Stimulated activated naive B cell treated with anti-CD40 and anti-IgM and Interleukin-4, amounts not matched to agents 10 μg/mL and 1 μg/mL and 100 μg/mL, for 72 hours (primary cell): ENCODE measurements around the gene SNRNP70.
A peak's percentile ranks its signal among the peaks of the same experiment; 100 is the strongest.
"Not testable (repeated sequence)": the region's sequence is repeated elsewhere in the genome, so short reads cannot be mapped to it uniquely, and the experiment has no call there.

Source experiments
- ATAC-seq, 2 donors: fragments of 150-1000 bp; cut with Tn5 transposase; replicated peaks; 2 replicates each; pipeline ENCODE4 v1.10.0; 2021; ENCODE audit warnings: moderate library complexity in 1 of 2
- DNase-seq: peaks from one replicate; pipeline ENCODE4 v3.0.0; 2021
- H3K27ac Mint-ChIP-seq: one replicate; pipeline ENCODE4 v1.8.0; 2022; ENCODE audit warnings: mild to moderate bottlenecking, mixed read lengths
- H3K27me3 Mint-ChIP-seq, 2 donors: one replicate each; pipeline ENCODE4 v1.8.0; 2022; ENCODE audit warnings: mixed read lengths in 2 of 2
- H3K36me3 Mint-ChIP-seq, 2 donors: one replicate each; pipeline ENCODE4 v1.8.0; 2022; ENCODE audit warnings: mixed read lengths in 2 of 2, mild to moderate bottlenecking in 1 of 2
- H3K4me1 Mint-ChIP-seq, 2 donors: one replicate each; pipeline ENCODE4 v1.8.0; 2022; ENCODE audit warnings: mixed read lengths in 2 of 2, mild to moderate bottlenecking in 1 of 2
- H3K4me3 Mint-ChIP-seq, 2 donors: one replicate each; pipeline ENCODE4 v1.8.0; 2022; ENCODE audit warnings: mild to moderate bottlenecking in 2 of 2, mixed read lengths in 2 of 2, moderate library complexity in 1 of 2
- H3K9me3 Mint-ChIP-seq, 2 donors: one replicate each; pipeline ENCODE4 v1.8.0; 2022; ENCODE audit warnings: mixed read lengths in 2 of 2, mild to moderate bottlenecking in 1 of 2

The SNRNP70 gene

DNA sequence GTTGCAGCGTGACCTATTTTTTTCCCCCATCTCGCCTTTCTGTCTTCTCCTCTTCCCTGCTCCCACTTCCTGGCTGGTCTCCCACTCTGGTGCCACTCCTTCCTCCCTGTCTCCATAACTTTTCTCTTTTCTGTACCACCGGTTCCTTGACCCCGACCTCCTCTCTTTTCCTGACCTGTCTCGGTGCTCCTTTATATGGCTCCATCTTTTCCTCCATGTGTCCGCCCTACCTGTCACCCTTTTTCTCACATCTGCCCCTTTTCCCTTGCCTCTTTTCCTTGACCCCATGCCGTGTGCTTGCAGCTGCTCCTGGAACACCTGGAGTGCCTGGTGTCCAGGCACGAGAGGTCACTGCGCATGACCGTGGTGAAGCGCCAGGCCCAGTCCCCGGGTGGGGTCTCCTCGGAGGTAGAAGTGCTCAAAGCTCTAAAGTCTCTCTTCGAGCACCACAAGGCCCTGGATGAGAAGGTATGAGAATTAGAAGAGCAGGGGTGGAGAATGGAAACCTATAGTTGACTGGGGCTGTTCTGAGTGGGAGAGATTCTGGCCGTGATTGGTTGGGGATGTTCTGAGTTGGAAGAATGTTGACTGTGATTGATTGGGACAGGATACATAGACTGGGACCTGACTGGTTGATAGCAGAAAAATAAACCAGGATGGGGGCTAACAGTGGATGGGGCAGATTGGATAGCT is 43.4 kb downstream of the SNRNP70 start:
- peaks cover 9 to 22% of the 10 kb centered on the region in 2 donors for H3K36me3 Mint-ChIP-seq
- DNase-seq: no peak
- H3K4me3 Mint-ChIP-seq: peak overlapping the region; percentile 93 to 95
- no peak overlapping the region for H3K27ac Mint-ChIP-seq
- H3K9me3 Mint-ChIP-seq: peaks cover 5 to 6% of the 10 kb centered on the region in 2 donors
- peaks cover 22 to 27% of the 10 kb centered on the region in 2 donors for H3K4me1 Mint-ChIP-seq
- H3K27me3 Mint-ChIP-seq: peaks cover 12 to 17% of the 10 kb centered on the region in 2 donors
- no peak for ATAC-seq

DNA sequence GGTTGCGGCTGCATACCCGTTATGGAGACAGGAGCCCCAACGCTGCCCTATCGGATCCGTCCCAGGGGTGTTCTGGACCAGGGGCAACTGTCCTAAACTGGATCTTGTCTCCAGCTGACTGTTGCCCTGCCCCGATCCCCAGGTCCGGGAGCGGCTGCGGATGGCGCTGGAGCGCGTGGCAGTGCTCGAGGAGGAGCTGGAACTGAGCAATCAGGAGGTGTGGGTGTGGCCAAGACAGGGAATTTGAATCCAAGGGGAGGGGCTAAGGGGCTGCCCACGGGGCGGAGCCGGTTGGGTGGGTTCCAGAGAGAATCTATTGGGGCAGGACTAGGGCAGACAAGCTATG is 44.0 kb downstream of the SNRNP70 start:
- Mint-ChIP-seq H3K27ac (peak overlapping the region; percentile 54), H3K4me3 (peak overlapping the region in 1 of 2 donors; percentile 95), H3K9me3 (peaks cover 6 to 7% of the 10 kb centered on the region in 2 donors), H3K36me3 (peaks cover 11 to 25% of the 10 kb centered on the region in 2 donors), H3K27me3 (peaks cover 17 to 21% of the 10 kb centered on the region in 2 donors), H3K4me1 (peaks cover 23 to 33% of the 10 kb centered on the region in 2 donors)
- no peak for DNase-seq
- ATAC-seq: no peak

DNA sequence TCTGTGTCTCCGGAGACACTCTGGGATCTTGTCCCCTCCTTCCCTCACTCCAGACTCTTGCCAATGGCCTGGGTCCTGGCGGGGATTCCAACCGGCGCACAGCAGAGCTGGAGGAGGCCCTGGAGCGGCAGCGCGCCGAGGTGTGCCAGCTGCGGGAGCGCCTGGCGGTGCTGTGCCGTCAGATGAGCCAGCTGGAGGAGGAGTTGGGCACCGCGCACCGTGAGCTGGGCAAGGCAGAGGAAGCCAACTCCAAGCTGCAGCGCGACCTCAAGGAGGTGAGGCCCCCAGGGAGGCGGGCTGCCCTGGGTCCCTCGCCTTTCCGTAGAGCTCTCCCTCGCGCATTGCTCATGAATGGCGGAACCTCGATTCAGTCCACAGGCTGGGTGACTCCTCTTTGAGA is 45.1 kb downstream of the SNRNP70 start:
- peaks cover 14 to 33% of the 10 kb centered on the region in 2 donors for H3K36me3 Mint-ChIP-seq
- H3K4me1 Mint-ChIP-seq: peaks cover 26 to 41% of the 10 kb centered on the region in 2 donors
- H3K27me3 Mint-ChIP-seq: peaks cover 28 to 29% of the 10 kb centered on the region in 2 donors
- no peak overlapping the region for H3K4me3 Mint-ChIP-seq
- no peak for DNase-seq
- H3K9me3 Mint-ChIP-seq: peaks cover 6 to 7% of the 10 kb centered on the region in 2 donors
- no peak overlapping the region for H3K27ac Mint-ChIP-seq
- ATAC-seq: no peak

DNA sequence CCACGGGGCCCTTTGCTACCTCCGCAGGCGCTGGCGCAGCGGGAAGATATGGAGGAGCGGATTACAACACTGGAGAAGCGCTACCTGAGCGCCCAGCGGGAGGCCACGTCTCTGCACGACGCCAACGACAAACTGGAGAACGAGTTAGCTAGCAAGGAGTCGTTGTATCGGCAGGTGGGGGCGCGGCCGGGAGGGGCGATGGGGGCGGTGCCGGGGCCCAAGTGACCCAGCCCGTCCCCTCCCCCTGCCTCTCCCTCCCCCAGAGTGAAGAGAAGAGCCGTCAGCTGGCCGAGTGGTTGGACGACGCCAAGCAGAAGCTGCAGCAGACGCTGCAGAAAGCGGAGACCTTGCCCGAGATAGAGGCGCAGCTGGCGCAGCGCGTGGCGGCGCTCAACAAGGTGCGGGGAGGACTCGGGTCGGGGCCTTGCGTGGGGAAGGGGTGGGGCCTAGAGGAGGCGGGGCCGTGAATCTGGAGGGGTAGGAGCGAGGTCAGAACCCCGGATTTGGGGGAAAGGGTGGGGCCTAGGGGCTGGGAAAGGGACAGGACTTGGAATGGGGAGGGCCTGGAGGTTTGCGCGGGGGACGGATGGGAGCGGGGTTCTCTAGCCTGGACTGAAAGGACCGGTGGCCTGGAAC is 47.8 kb downstream of the SNRNP70 start:
- Mint-ChIP-seq H3K27me3 (peaks cover 49 to 54% of the 10 kb centered on the region in 2 donors), H3K27ac (no peak overlapping the region), H3K4me1 (peaks cover 27 to 34% of the 10 kb centered on the region in 2 donors), H3K4me3 (peak overlapping the region; percentile 79 to 80), H3K9me3 (peaks cover 6 to 7% of the 10 kb centered on the region in 2 donors), H3K36me3 (peaks cover 26 to 48% of the 10 kb centered on the region in 2 donors)
- ATAC-seq (peak; percentile 30 to 36), DNase-seq (no peak)

DNA sequence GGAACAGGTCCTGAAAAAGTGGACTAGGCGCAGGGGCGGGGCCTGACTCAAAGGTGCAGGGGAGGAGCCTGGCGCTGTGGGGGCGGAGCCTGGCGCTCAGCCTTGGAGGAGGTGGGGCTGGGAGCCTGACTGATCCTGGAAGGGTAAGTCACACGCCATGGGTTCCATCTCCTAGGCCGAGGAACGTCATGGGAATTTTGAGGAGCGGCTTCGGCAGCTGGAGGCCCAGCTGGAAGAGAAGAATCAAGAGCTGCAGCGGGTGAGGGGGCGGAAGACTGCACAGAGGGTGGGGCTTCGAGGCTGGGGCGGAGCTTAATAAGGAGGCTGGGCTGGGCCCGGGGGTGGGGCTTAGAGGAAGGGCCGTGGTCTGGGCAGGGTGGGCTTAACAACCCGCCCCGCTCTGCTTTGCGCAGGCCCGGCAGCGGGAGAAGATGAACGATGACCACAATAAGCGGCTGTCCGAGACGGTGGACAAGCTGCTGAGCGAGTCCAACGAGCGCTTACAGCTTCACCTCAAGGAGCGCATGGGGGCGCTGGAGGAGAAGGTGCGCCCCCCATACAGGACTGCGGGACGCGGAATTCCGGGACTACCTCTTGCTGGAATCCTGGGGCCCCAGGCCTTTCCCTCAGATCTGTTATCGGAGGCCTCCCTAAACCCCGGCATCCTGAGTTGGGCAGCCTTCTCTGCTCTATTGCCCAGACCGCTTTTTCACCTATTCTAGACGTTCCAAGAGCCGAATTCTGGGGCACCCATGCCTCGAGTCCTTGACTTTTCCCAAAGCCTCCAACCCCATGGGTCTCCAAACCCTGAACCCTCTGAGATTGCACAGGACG is 48.6 kb downstream of the SNRNP70 start:
- H3K36me3 Mint-ChIP-seq: peaks cover 26 to 45% of the 10 kb centered on the region in 2 donors
- H3K4me3 Mint-ChIP-seq: peak overlapping the region; percentile 79 to 80
- DNase-seq (no peak), ATAC-seq (peak; percentile 68 to 71)
- peaks cover 3% of the 10 kb centered on the region in 2 donors for H3K9me3 Mint-ChIP-seq
- H3K27me3 Mint-ChIP-seq: peaks cover 47 to 59% of the 10 kb centered on the region in 2 donors
- no peak overlapping the region for H3K27ac Mint-ChIP-seq
- H3K4me1 Mint-ChIP-seq: peaks cover 21 to 27% of the 10 kb centered on the region in 2 donors

DNA sequence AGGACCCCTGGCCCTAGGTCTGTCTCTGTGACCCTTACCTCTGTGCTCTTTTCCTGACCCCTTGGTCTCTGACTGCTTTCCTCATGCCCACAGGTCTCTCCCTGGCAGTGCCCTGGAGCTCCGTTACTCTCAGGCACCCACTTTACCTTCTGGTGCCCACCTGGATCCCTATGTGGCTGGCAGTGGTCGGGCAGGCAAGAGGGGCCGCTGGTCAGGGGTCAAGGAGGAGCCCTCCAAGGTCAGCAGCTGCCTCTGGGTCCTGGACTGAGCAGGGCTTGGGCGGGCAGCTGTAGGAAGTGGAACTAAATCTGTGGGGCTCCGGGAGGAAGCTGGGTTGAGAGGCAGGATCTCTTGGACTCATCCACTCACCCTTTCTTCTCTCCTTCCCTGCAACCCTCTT is 50.4 kb downstream of the SNRNP70 start:
- peaks cover 38 to 59% of the 10 kb centered on the region in 2 donors for H3K27me3 Mint-ChIP-seq
- H3K36me3 Mint-ChIP-seq: peaks cover 23 to 36% of the 10 kb centered on the region in 2 donors
- DNase-seq: no peak
- no peak for ATAC-seq
- no peak overlapping the region for H3K4me3 Mint-ChIP-seq
- H3K9me3 Mint-ChIP-seq: peaks cover 0 to 3% of the 10 kb centered on the region in 2 donors
- no peak overlapping the region for H3K27ac Mint-ChIP-seq
- peaks cover 17 to 25% of the 10 kb centered on the region in 2 donors for H3K4me1 Mint-ChIP-seq

DNA sequence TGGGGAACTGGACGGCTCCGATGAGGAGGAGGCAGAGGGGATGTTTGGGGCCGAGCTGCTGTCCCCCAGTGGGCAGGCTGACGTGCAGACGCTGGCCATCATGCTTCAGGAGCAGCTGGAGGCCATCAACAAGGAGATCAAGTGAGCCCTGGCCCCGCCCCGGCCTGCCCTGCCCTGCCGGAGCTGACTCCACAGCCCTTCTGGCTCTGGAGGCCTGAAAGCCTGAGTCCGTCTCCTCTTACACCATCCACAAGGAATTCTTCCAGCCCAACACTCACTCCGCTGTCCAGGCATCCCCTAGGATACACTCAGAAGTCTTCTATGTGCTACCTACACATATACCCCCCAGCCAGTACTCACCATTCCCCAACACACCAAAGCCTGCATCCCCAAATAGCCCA is 51.5 kb downstream of the SNRNP70 start:
- peaks cover 0 to 3% of the 10 kb centered on the region in 2 donors for H3K9me3 Mint-ChIP-seq
- no peak overlapping the region for H3K4me3 Mint-ChIP-seq
- DNase-seq (no peak), ATAC-seq (no peak)
- H3K27ac Mint-ChIP-seq: no peak overlapping the region
- peaks cover 17 to 25% of the 10 kb centered on the region in 2 donors for H3K4me1 Mint-ChIP-seq
- H3K27me3 Mint-ChIP-seq: peaks cover 43 to 65% of the 10 kb centered on the region in 2 donors
- peaks cover 23 to 36% of the 10 kb centered on the region in 2 donors for H3K36me3 Mint-ChIP-seq

DNA sequence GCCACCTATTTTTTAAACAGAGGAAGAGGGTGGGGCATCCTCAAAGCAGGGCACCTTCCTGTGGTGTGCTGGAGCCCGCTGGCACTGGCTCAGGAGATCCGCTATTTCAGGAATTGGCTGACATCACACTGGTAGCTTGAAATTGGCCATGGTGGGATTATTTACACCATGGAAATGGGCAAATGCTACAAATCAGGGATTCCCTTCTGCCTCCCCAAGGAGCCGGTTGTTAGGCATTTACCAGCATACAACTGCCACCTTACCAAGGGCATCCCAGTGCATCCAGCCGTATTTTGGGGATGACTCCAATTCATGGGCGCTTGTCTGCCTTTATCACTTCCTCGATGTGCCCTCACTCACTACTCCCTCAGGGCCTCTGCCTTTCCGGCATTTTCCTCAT is 55.7 kb downstream of the SNRNP70 start:
- no peak for DNase-seq
- Mint-ChIP-seq H3K4me1 (peaks cover 14 to 21% of the 10 kb centered on the region in 2 donors), H3K9me3 (no peaks in the 10 kb centered on the region), H3K27ac (no peak overlapping the region), H3K4me3 (no peak overlapping the region), H3K36me3 (peaks cover 11 to 15% of the 10 kb centered on the region in 2 donors), H3K27me3 (peaks cover 43 to 58% of the 10 kb centered on the region in 2 donors)
- ATAC-seq: no peak

DNA sequence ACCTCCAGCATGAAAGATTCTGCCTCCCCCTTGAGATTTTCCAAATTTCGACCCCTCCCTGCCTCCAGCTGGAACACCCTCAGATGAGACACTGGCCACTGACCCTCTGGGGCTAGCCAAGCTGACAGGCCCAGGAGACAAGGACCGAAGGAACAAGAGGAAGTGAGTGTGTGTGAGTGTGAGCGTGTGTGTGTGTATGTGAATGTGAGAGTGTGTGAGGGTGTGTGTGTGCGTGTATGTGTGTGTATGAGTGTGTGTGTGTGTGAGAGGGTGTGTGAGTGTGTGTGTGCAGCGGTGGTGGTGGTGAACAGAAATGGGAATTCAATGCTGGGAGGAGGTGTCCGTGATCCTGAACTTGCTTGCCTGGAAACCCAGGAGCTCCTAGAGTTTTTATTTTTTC is 56.1 kb downstream of the SNRNP70 start:
- Mint-ChIP-seq H3K27me3 (peaks cover 44 to 58% of the 10 kb centered on the region in 2 donors), H3K9me3 (no peaks in the 10 kb centered on the region), H3K4me3 (no peak overlapping the region), H3K4me1 (peaks cover 14 to 25% of the 10 kb centered on the region in 2 donors), H3K27ac (no peak overlapping the region), H3K36me3 (peaks cover 8 to 12% of the 10 kb centered on the region in 2 donors)
- DNase-seq (no peak), ATAC-seq (no peak)

DNA sequence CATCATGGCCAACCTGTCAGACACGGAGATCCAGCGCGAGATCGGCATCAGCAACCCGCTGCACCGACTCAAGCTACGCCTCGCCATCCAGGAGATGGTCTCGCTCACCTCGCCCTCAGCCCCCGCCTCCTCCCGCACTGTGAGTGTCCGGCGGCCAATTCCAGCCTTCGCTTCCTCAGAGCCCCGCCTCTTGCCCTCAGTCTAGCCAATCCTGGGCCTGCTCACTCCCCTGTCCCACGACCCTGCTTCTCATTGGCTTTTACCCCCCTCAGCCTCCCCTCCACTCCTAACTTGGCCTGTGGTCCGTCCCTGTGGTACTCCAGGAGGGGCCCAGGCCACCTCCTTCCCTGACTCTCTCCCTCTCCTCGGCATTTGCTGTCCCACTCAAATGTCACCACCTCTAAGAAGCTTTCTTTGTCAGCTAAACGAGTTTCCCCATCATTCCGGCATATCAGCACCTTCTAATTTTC is 57.6 kb downstream of the SNRNP70 start:
- ATAC-seq: peak; percentile 92 to 95
- Mint-ChIP-seq H3K36me3 (peaks cover 4 to 5% of the 10 kb centered on the region in 2 donors), H3K27ac (no peak overlapping the region), H3K9me3 (no peaks in the 10 kb centered on the region), H3K4me1 (peaks cover 14 to 27% of the 10 kb centered on the region in 2 donors), H3K4me3 (peak overlapping the region; percentile 79 to 81), H3K27me3 (peaks cover 48 to 59% of the 10 kb centered on the region in 2 donors)
- peak; percentile 74 for DNase-seq

DNA sequence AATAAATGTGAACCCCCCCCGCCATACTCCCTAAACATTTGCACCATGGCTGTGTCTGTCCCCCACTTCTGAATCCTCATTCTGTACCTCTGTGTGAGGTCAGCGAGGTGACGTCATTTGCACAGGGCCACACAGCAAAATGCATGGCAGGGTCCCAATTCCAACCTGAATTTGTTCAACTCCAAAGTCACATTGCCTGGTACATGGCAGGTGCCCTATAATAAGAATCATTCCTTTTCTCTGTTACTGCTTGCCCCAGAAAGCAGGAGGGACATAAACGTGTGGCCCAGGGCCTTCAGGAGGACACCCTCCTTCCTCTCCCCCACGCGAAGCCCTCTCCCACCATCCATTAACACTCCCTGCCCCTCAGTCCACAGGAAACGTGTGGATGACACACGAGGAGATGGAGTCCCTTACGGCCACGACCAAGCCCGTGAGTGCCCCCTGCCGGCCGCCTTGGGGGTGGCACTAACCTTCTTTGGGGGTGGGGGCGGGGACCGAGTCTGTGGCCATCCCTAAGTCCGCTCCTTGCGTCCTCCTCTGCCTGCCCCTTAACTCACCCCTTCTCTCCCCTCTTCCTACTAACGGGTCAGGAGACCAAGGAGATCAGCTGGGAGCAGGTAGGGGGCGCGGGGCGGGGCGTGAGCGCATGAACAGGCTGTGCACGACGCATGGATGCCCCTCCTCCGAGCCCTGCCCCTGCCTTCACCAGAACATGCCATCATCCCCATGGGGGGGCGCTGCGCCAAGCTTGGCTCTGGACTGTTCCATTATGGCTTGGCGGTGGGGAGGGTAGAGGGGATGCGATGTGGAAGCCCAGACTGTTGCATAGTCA is 60.5 kb downstream of the SNRNP70 start:
- ATAC-seq (peak; percentile 42 to 47), DNase-seq (peak; percentile 47)
- H3K4me1 Mint-ChIP-seq: peaks cover 27 to 55% of the 10 kb centered on the region in 2 donors
- H3K27ac Mint-ChIP-seq: no peak overlapping the region
- H3K36me3 Mint-ChIP-seq: peaks cover 4 to 6% of the 10 kb centered on the region in 2 donors
- peak overlapping the region; percentile 58 to 71 for H3K4me3 Mint-ChIP-seq
- peaks cover 0 to 2% of the 10 kb centered on the region in 2 donors for H3K9me3 Mint-ChIP-seq
- peaks cover 73 to 80% of the 10 kb centered on the region in 2 donors for H3K27me3 Mint-ChIP-seq

DNA sequence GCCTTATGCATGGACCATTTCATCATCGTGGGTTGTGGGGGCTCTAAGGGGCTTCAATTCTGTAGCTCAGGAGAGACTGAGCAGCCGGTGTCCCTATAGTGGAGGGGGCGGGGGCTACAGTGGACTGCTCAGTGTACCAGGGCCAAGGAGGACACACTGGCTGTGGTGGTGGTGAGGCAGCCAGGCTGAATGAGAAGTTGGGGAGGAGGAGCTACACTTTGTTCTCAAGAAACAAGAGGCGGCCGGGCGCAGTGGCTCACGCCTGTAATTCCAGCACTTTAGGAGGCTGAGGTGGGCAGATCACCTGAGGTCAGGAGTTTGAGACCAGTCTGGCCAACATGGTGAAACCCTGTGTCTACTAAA is 61.1 kb downstream of the SNRNP70 start:
- ATAC-seq, H3K36me3 Mint-ChIP-seq, H3K4me3 Mint-ChIP-seq, H3K27ac Mint-ChIP-seq, H3K9me3 Mint-ChIP-seq, DNase-seq: not testable (repeated sequence)
- Mint-ChIP-seq H3K4me1 (peaks cover 28 to 56% of the 10 kb centered on the region in 2 donors), H3K27me3 (peaks cover 71 to 78% of the 10 kb centered on the region in 2 donors)

DNA sequence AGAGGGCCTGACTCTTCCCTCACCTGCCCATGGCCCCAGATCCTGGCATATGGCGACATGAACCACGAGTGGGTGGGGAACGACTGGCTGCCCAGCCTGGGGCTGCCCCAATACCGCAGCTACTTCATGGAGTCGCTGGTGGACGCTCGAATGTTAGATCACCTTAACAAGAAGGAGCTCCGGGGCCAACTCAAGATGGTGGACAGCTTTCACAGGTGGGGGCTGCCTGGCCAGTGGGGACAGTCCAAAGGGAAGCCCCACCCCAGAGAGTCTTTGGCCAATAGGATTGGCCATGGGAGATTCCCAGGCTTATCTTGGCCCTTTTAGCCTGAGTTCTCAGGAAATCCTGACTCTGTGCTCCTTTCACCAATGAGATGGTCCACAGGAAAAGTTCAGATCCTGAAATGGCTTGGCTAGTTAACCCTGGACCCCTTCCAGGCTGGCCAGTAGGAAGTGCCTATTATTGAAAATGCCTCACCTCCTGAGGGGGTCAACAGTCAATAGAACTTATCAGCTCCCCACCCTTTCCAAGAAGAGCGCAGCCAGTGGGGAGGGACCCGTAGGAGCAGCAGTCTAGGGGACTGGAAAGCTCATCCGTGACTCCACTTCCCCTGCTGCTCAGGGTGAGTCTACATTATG is 62.9 kb downstream of the SNRNP70 start:
- H3K9me3 Mint-ChIP-seq: peaks cover 0 to 7% of the 10 kb centered on the region in 2 donors
- no peak for DNase-seq
- H3K27me3 Mint-ChIP-seq: peaks cover 71 to 78% of the 10 kb centered on the region in 2 donors
- no peak for ATAC-seq
- peak overlapping the region; percentile 62 to 75 for H3K4me3 Mint-ChIP-seq
- H3K4me1 Mint-ChIP-seq: peaks cover 29 to 50% of the 10 kb centered on the region in 2 donors
- peaks cover 0 to 6% of the 10 kb centered on the region in 2 donors for H3K36me3 Mint-ChIP-seq
- no peak overlapping the region for H3K27ac Mint-ChIP-seq
